Measurements from ENCODE around the gene SNAI3. TPM values are rescaled to one million over a fixed set of nuclear protein-coding genes. Genes with fewer than 3 reads are reported as not detected.

Gene SNAI3
- total RNA-seq, 2 donors from 2014 or later, result 1.0 to 1.6 TPM

DNA sequence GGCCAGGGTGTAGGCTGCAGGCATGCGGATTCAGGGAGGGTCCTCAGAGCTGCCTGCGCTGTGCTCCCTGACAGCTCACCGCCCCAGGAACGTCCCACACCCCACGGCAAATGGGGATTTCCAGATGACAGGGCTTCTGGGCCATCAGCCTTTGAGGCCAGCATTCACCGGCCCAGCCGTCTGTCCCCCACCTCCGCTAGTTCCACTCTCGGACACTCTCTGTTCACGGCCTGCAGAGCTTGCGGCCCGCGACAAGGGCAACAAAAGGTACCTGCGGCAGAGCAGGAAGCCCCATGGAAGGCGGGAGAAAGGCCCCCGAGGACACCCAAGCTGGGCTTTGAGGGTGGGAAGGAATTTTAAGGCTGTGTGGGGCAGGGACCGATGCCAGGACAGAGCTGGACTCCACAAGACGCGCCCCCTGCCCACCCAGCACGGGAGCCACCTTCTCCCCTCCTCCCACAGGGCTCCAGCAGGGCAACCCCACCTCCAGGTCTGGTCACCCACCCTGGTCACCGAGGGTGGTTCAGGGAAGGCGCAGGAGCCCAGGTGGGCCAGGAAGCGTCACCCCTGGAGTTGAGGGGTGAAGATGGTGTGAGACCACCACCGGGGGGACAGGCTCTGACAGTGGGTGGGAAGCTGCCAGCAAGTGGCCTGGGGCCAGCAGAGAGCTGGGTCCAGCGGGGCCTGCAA, 29.9 kb downstream of the SNAI3 start:
- H3K27ac ChIP-seq, result no peak overlapping the region
- no peaks in the 10 kb centered on the region for H3K27me3 ChIP-seq
- no peak for DNase-seq (ENCODE audit: low spot score)
- peaks cover 12% of the 10 kb centered on the region for H3K36me3 ChIP-seq
- no peak overlapping the region for H3K4me3 ChIP-seq
- H3K4me1 ChIP-seq, result peaks cover 0 to 7% of the 10 kb centered on the region in 2 donors
- TF ChIP-seq, protein P1, sequence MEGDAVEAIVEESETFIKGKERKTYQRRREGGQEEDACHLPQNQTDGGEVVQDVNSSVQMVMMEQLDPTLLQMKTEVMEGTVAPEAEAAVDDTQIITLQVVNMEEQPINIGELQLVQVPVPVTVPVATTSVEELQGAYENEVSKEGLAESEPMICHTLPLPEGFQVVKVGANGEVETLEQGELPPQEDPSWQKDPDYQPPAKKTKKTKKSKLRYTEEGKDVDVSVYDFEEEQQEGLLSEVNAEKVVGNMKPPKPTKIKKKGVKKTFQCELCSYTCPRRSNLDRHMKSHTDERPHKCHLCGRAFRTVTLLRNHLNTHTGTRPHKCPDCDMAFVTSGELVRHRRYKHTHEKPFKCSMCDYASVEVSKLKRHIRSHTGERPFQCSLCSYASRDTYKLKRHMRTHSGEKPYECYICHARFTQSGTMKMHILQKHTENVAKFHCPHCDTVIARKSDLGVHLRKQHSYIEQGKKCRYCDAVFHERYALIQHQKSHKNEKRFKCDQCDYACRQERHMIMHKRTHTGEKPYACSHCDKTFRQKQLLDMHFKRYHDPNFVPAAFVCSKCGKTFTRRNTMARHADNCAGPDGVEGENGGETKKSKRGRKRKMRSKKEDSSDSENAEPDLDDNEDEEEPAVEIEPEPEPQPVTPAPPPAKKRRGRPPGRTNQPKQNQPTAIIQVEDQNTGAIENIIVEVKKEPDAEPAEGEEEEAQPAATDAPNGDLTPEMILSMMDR (IDR thresholded peaks at IDR 0.05), result no peak
- no peaks in the 10 kb centered on the region for H3K9me3 ChIP-seq

- Histone ChIP-seq H3K9me3 (no peaks in the 10 kb centered on the region), H3K27me3 (no peaks in the 10 kb centered on the region), H3K4me1 (peaks cover 0 to 12% of the 10 kb centered on the region in 2 donors), H3K36me3 (peaks cover 12% of the 10 kb centered on the region), H3K27ac (no peak overlapping the region), H3K4me3 (no peak overlapping the region)
- DNase-seq (ENCODE audit: low spot score), result no peak
- TF ChIP-seq, protein P1 (IDR thresholded peaks at IDR 0.05), result no peak
Observed at GRCh38 chr16:88655733-88656281, 30.5 kb downstream of the SNAI3 start.

GRCh38 chr16:88655053-88655732, 31.1 kb downstream of the SNAI3 start:
- Histone ChIP-seq H3K4me1 (peaks cover 0 to 18% of the 10 kb centered on the region in 2 donors), H3K4me3 (no peak overlapping the region), H3K36me3 (peaks cover 12% of the 10 kb centered on the region), H3K9me3 (no peaks in the 10 kb centered on the region), H3K27ac (no peak overlapping the region), H3K27me3 (no peaks in the 10 kb centered on the region)
- DNase-seq (ENCODE audit: low spot score), result no peak
- TF ChIP-seq, protein P1 (IDR thresholded peaks at IDR 0.05), result no peak

DNA sequence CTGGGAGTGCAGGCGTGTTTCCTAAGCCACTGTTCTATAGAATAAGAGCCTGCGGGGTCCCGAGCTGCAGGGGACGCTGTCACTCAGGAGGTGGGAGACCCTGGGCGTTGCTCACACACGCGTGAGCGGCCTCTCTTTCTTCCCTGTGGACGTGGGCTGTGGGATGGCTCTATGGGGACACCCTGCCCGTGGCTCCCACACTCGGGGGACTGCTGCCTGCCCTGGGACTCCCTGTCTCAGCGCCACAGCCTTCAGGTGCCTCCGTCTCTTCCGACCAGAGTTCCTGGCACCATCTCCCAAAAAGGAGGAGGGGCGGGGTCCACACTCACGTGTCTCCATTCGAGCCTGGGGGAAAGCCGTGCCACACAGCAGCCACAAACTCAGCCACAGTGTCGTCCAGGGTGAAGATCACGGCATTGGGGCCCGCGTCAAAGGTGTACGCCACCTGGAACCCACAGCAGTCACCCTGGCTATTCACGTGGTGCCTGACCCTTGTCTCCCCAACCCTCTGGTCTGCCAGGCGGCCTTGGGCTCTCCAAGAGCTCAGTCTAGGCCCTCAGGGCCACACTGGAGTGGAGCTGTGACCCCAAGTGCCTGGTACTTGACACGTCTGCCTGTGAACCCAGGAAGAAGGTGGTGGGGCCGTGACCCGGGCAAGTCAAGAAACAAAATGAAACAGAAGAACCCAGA, 31.8 kb downstream of the SNAI3 start:
- TF ChIP-seq, protein P1 (IDR thresholded peaks at IDR 0.05), result no peak
- Histone ChIP-seq H3K4me3 (no peak overlapping the region), H3K27me3 (no peaks in the 10 kb centered on the region), H3K36me3 (peaks cover 12% of the 10 kb centered on the region), H3K9me3 (no peaks in the 10 kb centered on the region), H3K4me1 (peaks cover 0 to 24% of the 10 kb centered on the region in 2 donors), H3K27ac (no peak overlapping the region)
- DNase-seq (ENCODE audit: low spot score), result no peak

DNA sequence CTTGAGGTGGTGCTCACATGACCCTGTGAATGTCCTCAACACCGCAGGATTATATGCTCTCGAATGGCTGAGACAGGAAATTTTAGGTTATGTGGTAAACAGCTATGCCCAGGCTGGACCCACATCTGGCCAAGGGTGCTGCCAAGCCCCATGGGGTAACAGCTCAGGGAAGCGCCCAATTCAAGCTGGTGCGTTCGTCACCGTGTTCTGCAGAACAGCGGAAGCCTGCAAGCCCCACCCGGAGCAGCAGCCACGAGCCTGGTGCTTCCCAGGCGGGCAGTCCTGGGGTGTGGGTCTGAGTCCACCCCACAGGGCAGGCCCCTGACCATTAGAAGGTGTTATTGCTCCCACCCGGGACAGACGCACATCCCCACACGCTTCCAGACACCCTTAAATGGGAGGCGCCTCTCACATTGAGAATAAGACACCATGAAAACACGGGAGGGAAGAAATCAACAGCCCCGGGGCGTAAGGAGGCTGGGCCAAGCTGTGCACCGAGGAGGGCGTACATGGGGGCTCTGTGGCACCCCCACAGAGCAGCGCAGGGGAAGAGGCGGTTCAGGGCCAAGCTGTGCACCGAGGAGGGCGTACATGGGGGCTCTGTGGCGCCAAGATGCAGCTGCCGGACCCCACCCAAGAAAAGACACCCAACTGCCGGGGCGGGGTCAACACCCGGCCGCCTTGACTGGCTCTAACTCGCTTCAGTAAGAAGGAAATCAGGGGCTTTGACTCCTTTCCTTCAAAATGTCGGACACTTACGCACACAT, 32.5 kb downstream of the SNAI3 start:
- Histone ChIP-seq H3K27me3 (no peaks in the 10 kb centered on the region), H3K36me3 (peaks cover 12% of the 10 kb centered on the region), H3K9me3 (no peaks in the 10 kb centered on the region), H3K4me1 (peaks cover 0 to 29% of the 10 kb centered on the region in 2 donors), H3K4me3 (no peak overlapping the region), H3K27ac (no peak overlapping the region)
- no peak for DNase-seq (ENCODE audit: low spot score)
- TF ChIP-seq, protein P1 (IDR thresholded peaks at IDR 0.05), result no peak
